ENCODE results near the gene MCFD2. TPM values are rescaled to one million over a fixed set of nuclear protein-coding genes. Genes with fewer than 3 reads are reported as not detected.

Gene MCFD2
- total RNA-seq, 2 experiments from 2014 or later: 27.7 to 31.8 TPM

GRCh38 chr2:46955764-46956163, 40.2 kb upstream of the MCFD2 start:
- CTCF ChIA-PET: no interaction called here

GRCh38 chr2:46954951-46955571, 39.5 kb upstream of the MCFD2 start:
- Mint-ChIP-seq H3K36me3 (ENCODE audit: low read depth) (peaks cover 41% of the 10 kb centered on the region), H3K9me3 (no peaks in the 10 kb centered on the region), H3K27ac (no peak overlapping the region), H3K27me3 (no peaks in the 10 kb centered on the region), H3K4me3 (no peak overlapping the region), H3K4me1 (ENCODE audit: low read depth) (peaks cover 7% of the 10 kb centered on the region)
- ChIA-PET POLR2A (interaction anchor here (0.8 to 1.0 kb wide), 2 partner anchors 8 to 10 kb away, joined by 3 to 4 read pairs; no protein-coding TSS in a partner anchor), CTCF (interaction anchor here (0.8 kb wide), 1 partner anchor 65 kb away, joined by 3 read pairs; no protein-coding TSS in a partner anchor)
- no peak for ATAC-seq
- intact Hi-C loops (cut with micrococcal nuclease): no loop called here
- TF ChIP-seq CTCF (IDR thresholded peaks at IDR 0.05): no peak
- no peak for DNase-seq

More at GRCh38 chr2:46955764-46956163, 40.2 kb upstream of the MCFD2 start:
- Mint-ChIP-seq H3K9me3 (no peaks in the 10 kb centered on the region), H3K36me3 (ENCODE audit: low read depth) (peaks cover 38% of the 10 kb centered on the region), H3K4me1 (ENCODE audit: low read depth) (peaks cover 2% of the 10 kb centered on the region), H3K27ac (no peak overlapping the region), H3K4me3 (no peak overlapping the region), H3K27me3 (no peaks in the 10 kb centered on the region)
- ATAC-seq: no peak
- no peak for TF ChIP-seq CTCF (IDR thresholded peaks at IDR 0.05)
- POLR2A ChIA-PET: interaction anchor here (1.0 kb wide), 1 partner anchor 27 kb away, joined by 3 read pairs; no protein-coding TSS in a partner anchor
- no peak for DNase-seq
- intact Hi-C loops (cut with micrococcal nuclease): no loop called here

- Mint-ChIP-seq H3K36me3 (ENCODE audit: low read depth) (peaks cover 39% of the 10 kb centered on the region), H3K27me3 (no peaks in the 10 kb centered on the region), H3K9me3 (no peaks in the 10 kb centered on the region), H3K27ac (no peak overlapping the region), H3K4me3 (no peak overlapping the region), H3K4me1 (ENCODE audit: low read depth) (peaks cover 14% of the 10 kb centered on the region)
- ChIA-PET POLR2A (interaction anchor here (1.3 kb wide), 1 partner anchor 8 kb away, joined by 4 read pairs; no protein-coding TSS in a partner anchor), CTCF (interaction anchor here (1.6 kb wide), 1 partner anchor 33 kb away, joined by 8 read pairs; no protein-coding TSS in a partner anchor)
- DNase-seq (no peak), ATAC-seq (no peak)
- intact Hi-C loops (cut with micrococcal nuclease): no loop called here
- no peak for TF ChIP-seq CTCF (IDR thresholded peaks at IDR 0.05)
Observed at GRCh38 chr2:46952171-46952570, 36.6 kb upstream of the MCFD2 start.

DNA sequence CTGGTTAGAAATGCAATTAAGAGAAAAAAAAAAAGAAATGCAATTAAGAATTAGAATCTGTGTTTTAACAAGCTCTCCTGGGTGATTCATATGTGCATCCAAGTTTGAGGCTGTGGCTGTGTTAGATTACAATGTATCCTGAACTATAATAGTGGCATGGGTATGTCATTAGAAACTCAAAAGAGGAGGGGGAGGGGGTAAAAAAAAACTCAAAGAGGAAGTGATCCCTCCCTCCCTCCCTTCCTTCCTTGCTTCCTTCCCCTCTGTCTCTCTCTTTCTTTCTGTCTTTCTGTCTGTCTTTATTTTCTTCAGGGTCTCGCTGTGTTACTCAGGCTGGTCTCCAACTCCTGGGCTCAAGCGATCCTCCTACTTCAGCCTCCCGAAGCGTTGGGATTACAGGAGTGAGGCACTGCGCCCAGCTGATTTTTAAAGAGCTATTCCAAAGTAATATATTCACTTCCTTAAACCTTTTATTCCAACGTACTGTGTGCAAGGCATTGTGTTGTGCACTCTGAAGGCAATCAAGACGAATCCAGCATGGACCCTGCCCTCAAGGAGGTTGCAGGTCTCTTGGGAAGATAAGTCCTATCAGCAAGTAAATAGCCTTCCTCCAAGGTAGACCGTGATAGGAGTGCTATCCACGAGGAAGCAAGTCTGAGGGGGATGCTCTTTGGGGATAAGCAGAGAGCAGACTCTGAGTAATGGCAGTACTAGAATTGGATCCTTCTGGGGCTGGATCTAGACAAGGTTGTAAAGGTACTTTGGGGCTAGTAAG, 35.9 kb upstream of the MCFD2 start:
- Mint-ChIP-seq H3K4me3 (no peak overlapping the region), H3K27ac (no peak overlapping the region), H3K27me3 (no peaks in the 10 kb centered on the region), H3K36me3 (ENCODE audit: low read depth) (peaks cover 39% of the 10 kb centered on the region), H3K4me1 (ENCODE audit: low read depth) (peaks cover 17% of the 10 kb centered on the region), H3K9me3 (no peaks in the 10 kb centered on the region)
- ATAC-seq (no peak), DNase-seq (no peak)
- intact Hi-C loops (cut with micrococcal nuclease): no loop called here
- no peak for TF ChIP-seq CTCF (IDR thresholded peaks at IDR 0.05)
- ChIA-PET POLR2A (interaction anchor here (0.6 to 1.3 kb wide), 3 partner anchors 8 to 14 kb away, joined by 3 to 4 read pairs (median 4); no protein-coding TSS in a partner anchor), CTCF (interaction anchor here (0.6 kb wide), 1 partner anchor 33 kb away, joined by 4 read pairs; no protein-coding TSS in a partner anchor)

All from activated CD8-positive, alpha-beta T cell treated with anti-CD3 and anti-CD28 coated beads for 36 hours (primary cell).